WTC11 (cell line): ENCODE measurements around the gene ARHGEF28. TPM values are rescaled to one million over a fixed set of nuclear protein-coding genes. Genes with fewer than 3 reads are reported as not detected.

Source experiments
- ATAC-seq: fragments of 200-7000 bp; cut with Tn5 transposase; 2 replicates; pipeline ENCODE4 v1.10.0; 2021; ENCODE audit warnings: mild to moderate bottlenecking, moderate library complexity
- CTCF ChIA-PET: fragments of 300-600 bp; sonication (Branson Sonifier 250); formaldehyde crosslinking; loops from one replicate; lab custom pipeline; 2021; ENCODE audit warnings: antibody characterized with exemption; lab: Charles Lee
- POLR2A ChIA-PET: fragments of 350-600 bp; sonication (Branson Sonifier 250); formaldehyde crosslinking; loops from one replicate; lab custom pipeline; 2021; ENCODE audit warnings: antibody characterized with exemption; lab: Charles Lee
- DNase-seq: peaks from one replicate; pipeline ENCODE4 v3.0.0; 2021; ENCODE audit warnings: low spot score
- H3K27ac Mint-ChIP-seq: 2 replicates; pipeline ENCODE4 v1.8.0; 2021; ENCODE audit warnings: mixed read lengths
- H3K27me3 Mint-ChIP-seq: 2 replicates; pipeline ENCODE4 v1.8.0; 2021; ENCODE audit warnings: low read depth, mild to moderate bottlenecking, moderate library complexity, mixed read lengths
- H3K36me3 Mint-ChIP-seq: 2 replicates; pipeline ENCODE4 v1.8.0; 2021; ENCODE audit warnings: mixed read lengths
- H3K4me1 Mint-ChIP-seq: 2 replicates; pipeline ENCODE4 v1.8.0; 2022; ENCODE audit warnings: mixed read lengths
- H3K4me3 Mint-ChIP-seq: 2 replicates; pipeline ENCODE4 v1.8.0; 2021; ENCODE audit warnings: mild to moderate bottlenecking, moderate library complexity, mixed read lengths
- H3K9me3 Mint-ChIP-seq: 2 replicates; pipeline ENCODE4 v1.8.0; 2021; ENCODE audit warnings: mixed read lengths
- AFF4 ChIP-seq: sonication (generic); formaldehyde crosslinking; IDR thresholded peaks from 2 replicates; pipeline ENCODE4 v1.8.1; 2023; ENCODE audit warnings: mild to moderate bottlenecking, missing genetic modification reagents, borderline replicate concordance
- ATF3 ChIP-seq: sonication (generic); formaldehyde crosslinking; conservative IDR thresholded peaks from 2 replicates; pipeline ENCODE4 v1.8.1; 2022; ENCODE audit warnings: mild to moderate bottlenecking, missing genetic modification reagents
- EMX1 ChIP-seq: fragments of 250-450 bp; sonication (Bioruptor Pico); IDR thresholded peaks from 2 replicates; pipeline ENCODE4 v1.8.0; 2021; ENCODE audit warnings: mild to moderate bottlenecking
- FOXJ3 ChIP-seq: sonication (generic); formaldehyde crosslinking; IDR thresholded peaks from 2 replicates; pipeline ENCODE4 v1.9.0; 2021; ENCODE audit warnings: missing genetic modification reagents, mild to moderate bottlenecking, borderline replicate concordance
- FOXK1 ChIP-seq: sonication (generic); formaldehyde crosslinking; IDR thresholded peaks from 2 replicates; pipeline ENCODE4 v1.8.0; 2022; ENCODE audit warnings: mild to moderate bottlenecking, moderate library complexity, missing genetic modification reagents
- MXD4 ChIP-seq: fragments of 250-450 bp; sonication (Bioruptor Pico); IDR thresholded peaks from 2 replicates; pipeline ENCODE4 v1.8.0; 2021; ENCODE audit warnings: mild to moderate bottlenecking, moderate library complexity, borderline replicate concordance
- NR3C1 ChIP-seq: sonication (generic); formaldehyde crosslinking; conservative IDR thresholded peaks from 2 replicates; pipeline ENCODE4 v1.8.1; 2023; ENCODE audit warnings: low read depth, mild to moderate bottlenecking, missing genetic modification reagents
- RELA ChIP-seq: sonication (generic); formaldehyde crosslinking; IDR thresholded peaks from 2 replicates; pipeline ENCODE4 v1.8.1; 2022; ENCODE audit warnings: missing genetic modification reagents, mild to moderate bottlenecking, borderline replicate concordance
- USF1 ChIP-seq: sonication (generic); formaldehyde crosslinking; IDR thresholded peaks from 2 replicates; pipeline ENCODE4 v1.8.0; 2022; ENCODE audit warnings: mild to moderate bottlenecking, missing genetic modification reagents
- ZNF219 ChIP-seq: sonication (generic); formaldehyde crosslinking; IDR thresholded peaks from 2 replicates; pipeline ENCODE4 v1.8.0; 2023; ENCODE audit warnings: missing genetic modification reagents, mild to moderate bottlenecking, borderline replicate concordance
- ZNF423 ChIP-seq: fragments of 250-450 bp; sonication (Bioruptor Pico); IDR thresholded peaks from 2 replicates; pipeline ENCODE4 v2.1.2; 2022; ENCODE audit warnings: mild to moderate bottlenecking, moderate library complexity
- total RNA-seq: library from RNA; stranded (reverse); gene quantifications from 3 replicates; pipeline ENCODE4 v1.2.3, GENCODE V29; 2021
- TF ChIP-seq, protein P1 (sequence below): sonication (generic); formaldehyde crosslinking; IDR thresholded peaks from 2 replicates; pipeline ENCODE4 v1.8.1; 2022; ENCODE audit warnings: low read depth, missing genetic modification reagents, borderline replicate concordance
- TF ChIP-seq, protein P2 (sequence below): sonication (generic); formaldehyde crosslinking; IDR thresholded peaks from 2 replicates; pipeline ENCODE4 v1.8.0; 2022; ENCODE audit warnings: missing genetic modification reagents

The ARHGEF28 gene
- total RNA-seq, 1 experiment from 2014 or later, result 0.96 TPM

DNA sequence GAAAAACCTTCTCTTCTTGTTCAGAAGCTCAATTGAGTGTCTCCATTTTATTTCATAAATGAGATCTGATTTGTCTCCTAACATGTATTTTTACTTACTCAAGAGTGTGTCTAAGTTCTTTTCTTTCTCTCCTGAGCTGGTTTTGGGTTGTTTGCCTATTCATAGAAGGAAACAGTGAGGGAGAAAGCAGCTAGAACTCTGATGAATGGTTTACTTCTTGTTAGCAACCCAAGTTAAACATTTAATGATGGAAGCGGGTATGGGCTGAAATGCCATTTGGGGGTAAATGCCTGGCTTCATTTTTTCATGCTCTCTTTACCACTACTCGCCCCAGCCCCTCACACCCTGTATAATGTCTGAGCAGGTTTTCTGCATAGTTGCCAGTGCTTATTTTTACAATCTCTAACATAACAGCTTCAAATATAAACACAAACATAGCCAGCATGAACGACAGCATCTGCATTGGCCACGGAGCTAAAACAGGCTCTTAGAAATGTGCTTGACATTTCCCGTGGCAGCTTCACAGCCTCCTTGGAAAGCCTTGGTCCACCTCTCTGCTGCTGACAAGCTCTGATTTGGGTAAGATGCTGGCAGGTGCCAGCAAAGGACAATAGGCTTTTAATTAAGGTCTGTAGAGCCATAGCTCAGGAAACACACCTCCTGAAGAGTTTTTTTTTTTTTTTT lies 321.1 kb downstream of the ARHGEF28 start:
- ChIA-PET CTCF (interaction anchor here (0.6 to 0.7 kb wide), 2 partner anchors 25 to 678 kb away, joined by 3 to 5 read pairs; no protein-coding TSS in a partner anchor), POLR2A (interaction anchor here (0.6 kb wide), 1 partner anchor 104 kb away, joined by 3 read pairs; no protein-coding TSS in a partner anchor)
- Mint-ChIP-seq H3K36me3 (no peaks in the 10 kb centered on the region; the same call in 1 of the 2 replicates), H3K27me3 (no peaks in the 10 kb centered on the region), H3K4me3 (no peak overlapping the region), H3K4me1 (peaks cover 5% of the 10 kb centered on the region; the same call in 1 of the 2 replicates), H3K27ac (no peak overlapping the region), H3K9me3 (peaks cover 18% of the 10 kb centered on the region)
- TF ChIP-seq ZNF423 (CRISPR knock-in tag) (no peak), NR3C1 (CRISPR knock-in tag) (no peak), MXD4 (no peak), FOXJ3 (no peak), USF1 (CRISPR knock-in tag) (no peak), FOXK1 (CRISPR knock-in tag) (no peak), ZNF219 (CRISPR knock-in tag) (no peak), AFF4 (CRISPR knock-in tag) (no peak), ATF3 (CRISPR knock-in tag) (no peak), RELA (CRISPR knock-in tag) (no peak), EMX1 (CRISPR knock-in tag) (no peak)
- TF ChIP-seq, protein P1, sequence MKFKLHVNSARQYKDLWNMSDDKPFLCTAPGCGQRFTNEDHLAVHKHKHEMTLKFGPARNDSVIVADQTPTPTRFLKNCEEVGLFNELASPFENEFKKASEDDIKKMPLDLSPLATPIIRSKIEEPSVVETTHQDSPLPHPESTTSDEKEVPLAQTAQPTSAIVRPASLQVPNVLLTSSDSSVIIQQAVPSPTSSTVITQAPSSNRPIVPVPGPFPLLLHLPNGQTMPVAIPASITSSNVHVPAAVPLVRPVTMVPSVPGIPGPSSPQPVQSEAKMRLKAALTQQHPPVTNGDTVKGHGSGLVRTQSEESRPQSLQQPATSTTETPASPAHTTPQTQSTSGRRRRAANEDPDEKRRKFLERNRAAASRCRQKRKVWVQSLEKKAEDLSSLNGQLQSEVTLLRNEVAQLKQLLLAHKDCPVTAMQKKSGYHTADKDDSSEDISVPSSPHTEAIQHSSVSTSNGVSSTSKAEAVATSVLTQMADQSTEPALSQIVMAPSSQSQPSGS (CRISPR knock-in tag), result no peak
- TF ChIP-seq, protein P2, sequence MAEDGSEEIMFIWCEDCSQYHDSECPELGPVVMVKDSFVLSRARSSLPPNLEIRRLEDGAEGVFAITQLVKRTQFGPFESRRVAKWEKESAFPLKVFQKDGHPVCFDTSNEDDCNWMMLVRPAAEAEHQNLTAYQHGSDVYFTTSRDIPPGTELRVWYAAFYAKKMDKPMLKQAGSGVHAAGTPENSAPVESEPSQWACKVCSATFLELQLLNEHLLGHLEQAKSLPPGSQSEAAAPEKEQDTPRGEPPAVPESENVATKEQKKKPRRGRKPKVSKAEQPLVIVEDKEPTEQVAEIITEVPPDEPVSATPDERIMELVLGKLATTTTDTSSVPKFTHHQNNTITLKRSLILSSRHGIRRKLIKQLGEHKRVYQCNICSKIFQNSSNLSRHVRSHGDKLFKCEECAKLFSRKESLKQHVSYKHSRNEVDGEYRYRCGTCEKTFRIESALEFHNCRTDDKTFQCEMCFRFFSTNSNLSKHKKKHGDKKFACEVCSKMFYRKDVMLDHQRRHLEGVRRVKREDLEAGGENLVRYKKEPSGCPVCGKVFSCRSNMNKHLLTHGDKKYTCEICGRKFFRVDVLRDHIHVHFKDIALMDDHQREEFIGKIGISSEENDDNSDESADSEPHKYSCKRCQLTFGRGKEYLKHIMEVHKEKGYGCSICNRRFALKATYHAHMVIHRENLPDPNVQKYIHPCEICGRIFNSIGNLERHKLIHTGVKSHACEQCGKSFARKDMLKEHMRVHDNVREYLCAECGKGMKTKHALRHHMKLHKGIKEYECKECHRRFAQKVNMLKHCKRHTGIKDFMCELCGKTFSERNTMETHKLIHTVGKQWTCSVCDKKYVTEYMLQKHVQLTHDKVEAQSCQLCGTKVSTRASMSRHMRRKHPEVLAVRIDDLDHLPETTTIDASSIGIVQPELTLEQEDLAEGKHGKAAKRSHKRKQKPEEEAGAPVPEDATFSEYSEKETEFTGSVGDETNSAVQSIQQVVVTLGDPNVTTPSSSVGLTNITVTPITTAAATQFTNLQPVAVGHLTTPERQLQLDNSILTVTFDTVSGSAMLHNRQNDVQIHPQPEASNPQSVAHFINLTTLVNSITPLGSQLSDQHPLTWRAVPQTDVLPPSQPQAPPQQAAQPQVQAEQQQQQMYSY, result no peak
- DNase-seq, result no peak
- ATAC-seq, result no peak
